ENCODE measurements around the gene ZNF235.

ZNF235 gene

GRCh38 chr19:44306283-44306682 lies 1.5 kb upstream of the ZNF235 start:
- H3K36me3 ChIP-seq (ENCODE audit: control insufficient read depth, insufficient read depth, low read length) = peaks cover 10% of the 10 kb centered on the region
- H3K9me3 ChIP-seq (ENCODE audit: control insufficient read depth, low read length) = no peaks in the 10 kb centered on the region
- peaks cover 5% of the 10 kb centered on the region for H3K4me1 ChIP-seq (ENCODE audit: control insufficient read depth, insufficient read depth, low read length, poor library complexity, severe bottlenecking)

GRCh38 chr19:44305457-44305856 lies 632 bp upstream of the ZNF235 start:
- Histone ChIP-seq H3K4me3 (ENCODE audit: insufficient read depth, low read depth, low read length, poor library complexity, severe bottlenecking) (no peak overlapping the region), H3K9me3 (ENCODE audit: control insufficient read depth, low read length) (no peaks in the 10 kb centered on the region), H3K4me1 (ENCODE audit: control insufficient read depth, insufficient read depth, low read length, poor library complexity, severe bottlenecking) (peaks cover 5% of the 10 kb centered on the region), H3K27ac (ENCODE audit: insufficient read depth, low read length, poor library complexity, severe bottlenecking) (no peak overlapping the region), H3K27me3 (replicated peaks; ENCODE audit: control insufficient read depth, insufficient read depth, low read length, poor library complexity, severe bottlenecking) (no peaks in the 10 kb centered on the region), H3K36me3 (ENCODE audit: control insufficient read depth, insufficient read depth, low read length) (peaks cover 16% of the 10 kb centered on the region)
- DNase-seq = no peak

More at GRCh38 chr19:44306283-44306682, 1.5 kb upstream of the ZNF235 start:
- DNase-seq = no peak
- H3K4me3 ChIP-seq (ENCODE audit: insufficient read depth, low read depth, low read length, poor library complexity, severe bottlenecking) = no peak overlapping the region
- no peaks in the 10 kb centered on the region for H3K27me3 ChIP-seq (replicated peaks; ENCODE audit: control insufficient read depth, insufficient read depth, low read length, poor library complexity, severe bottlenecking)
- no peak overlapping the region for H3K27ac ChIP-seq (ENCODE audit: insufficient read depth, low read length, poor library complexity, severe bottlenecking)

- Histone ChIP-seq H3K4me1 (ENCODE audit: control insufficient read depth, insufficient read depth, low read length, poor library complexity, severe bottlenecking) (peaks cover 5% of the 10 kb centered on the region), H3K27me3 (replicated peaks; ENCODE audit: control insufficient read depth, insufficient read depth, low read length, poor library complexity, severe bottlenecking) (no peaks in the 10 kb centered on the region), H3K27ac (ENCODE audit: insufficient read depth, low read length, poor library complexity, severe bottlenecking) (no peak overlapping the region), H3K36me3 (ENCODE audit: control insufficient read depth, insufficient read depth, low read length) (peaks cover 28% of the 10 kb centered on the region), H3K9me3 (ENCODE audit: control insufficient read depth, low read length) (no peaks in the 10 kb centered on the region), H3K4me3 (ENCODE audit: insufficient read depth, low read depth, low read length, poor library complexity, severe bottlenecking) (peak overlapping the region; percentile 84)
- DNase-seq = no peak
Measured at GRCh38 chr19:44303976-44304568, 753 bp downstream of the ZNF235 start.

GRCh38 chr19:44303320-44303719 lies 1.5 kb downstream of the ZNF235 start:
- DNase-seq = no peak
- peaks cover 5% of the 10 kb centered on the region for H3K4me1 ChIP-seq (ENCODE audit: control insufficient read depth, insufficient read depth, low read length, poor library complexity, severe bottlenecking)
- no peaks in the 10 kb centered on the region for H3K9me3 ChIP-seq (ENCODE audit: control insufficient read depth, low read length)
- H3K27me3 ChIP-seq (replicated peaks; ENCODE audit: control insufficient read depth, insufficient read depth, low read length, poor library complexity, severe bottlenecking) = no peaks in the 10 kb centered on the region
- H3K27ac ChIP-seq (ENCODE audit: insufficient read depth, low read length, poor library complexity, severe bottlenecking) = no peak overlapping the region
- no peak overlapping the region for H3K4me3 ChIP-seq (ENCODE audit: insufficient read depth, low read depth, low read length, poor library complexity, severe bottlenecking)
- H3K36me3 ChIP-seq (ENCODE audit: control insufficient read depth, insufficient read depth, low read length) = peaks cover 35% of the 10 kb centered on the region

GRCh38 chr19:44284968-44285367 lies 19.9 kb downstream of the ZNF235 start:
- H3K4me3 ChIP-seq (ENCODE audit: insufficient read depth, low read depth, low read length, poor library complexity, severe bottlenecking) = no peak overlapping the region
- H3K9me3 ChIP-seq (ENCODE audit: control insufficient read depth, low read length) = peaks cover 60% of the 10 kb centered on the region
- no peak overlapping the region for H3K27ac ChIP-seq (ENCODE audit: insufficient read depth, low read length, poor library complexity, severe bottlenecking)
- no peaks in the 10 kb centered on the region for H3K4me1 ChIP-seq (ENCODE audit: control insufficient read depth, insufficient read depth, low read length, poor library complexity, severe bottlenecking)
- H3K27me3 ChIP-seq (replicated peaks; ENCODE audit: control insufficient read depth, insufficient read depth, low read length, poor library complexity, severe bottlenecking) = no peaks in the 10 kb centered on the region
- H3K36me3 ChIP-seq (ENCODE audit: control insufficient read depth, insufficient read depth, low read length) = peaks cover 33% of the 10 kb centered on the region
- no peak for DNase-seq

GRCh38 chr19:44282846-44283245 lies 22.0 kb downstream of the ZNF235 start:
- Histone ChIP-seq H3K36me3 (ENCODE audit: control insufficient read depth, insufficient read depth, low read length) (peaks cover 12% of the 10 kb centered on the region), H3K27ac (ENCODE audit: insufficient read depth, low read length, poor library complexity, severe bottlenecking) (no peak overlapping the region), H3K4me1 (ENCODE audit: control insufficient read depth, insufficient read depth, low read length, poor library complexity, severe bottlenecking) (no peaks in the 10 kb centered on the region), H3K9me3 (ENCODE audit: control insufficient read depth, low read length) (peaks cover 42% of the 10 kb centered on the region), H3K27me3 (replicated peaks; ENCODE audit: control insufficient read depth, insufficient read depth, low read length, poor library complexity, severe bottlenecking) (no peaks in the 10 kb centered on the region), H3K4me3 (ENCODE audit: insufficient read depth, low read depth, low read length, poor library complexity, severe bottlenecking) (no peak overlapping the region)
- DNase-seq = no peak

GRCh38 chr19:44280916-44281315 lies 23.9 kb downstream of the ZNF235 start:
- Histone ChIP-seq H3K27me3 (replicated peaks; ENCODE audit: control insufficient read depth, insufficient read depth, low read length, poor library complexity, severe bottlenecking) (no peaks in the 10 kb centered on the region), H3K36me3 (ENCODE audit: control insufficient read depth, insufficient read depth, low read length) (no peaks in the 10 kb centered on the region), H3K4me3 (ENCODE audit: insufficient read depth, low read depth, low read length, poor library complexity, severe bottlenecking) (no peak overlapping the region), H3K27ac (ENCODE audit: insufficient read depth, low read length, poor library complexity, severe bottlenecking) (no peak overlapping the region), H3K4me1 (ENCODE audit: control insufficient read depth, insufficient read depth, low read length, poor library complexity, severe bottlenecking) (no peaks in the 10 kb centered on the region), H3K9me3 (ENCODE audit: control insufficient read depth, low read length) (peaks cover 31% of the 10 kb centered on the region)
- no peak for DNase-seq

- peaks cover 38% of the 10 kb centered on the region for H3K9me3 ChIP-seq (ENCODE audit: control insufficient read depth, low read length)
- H3K36me3 ChIP-seq (ENCODE audit: control insufficient read depth, insufficient read depth, low read length) = no peaks in the 10 kb centered on the region
- H3K27ac ChIP-seq (ENCODE audit: insufficient read depth, low read length, poor library complexity, severe bottlenecking) = no peak overlapping the region
- H3K27me3 ChIP-seq (replicated peaks; ENCODE audit: control insufficient read depth, insufficient read depth, low read length, poor library complexity, severe bottlenecking) = no peaks in the 10 kb centered on the region
- DNase-seq = no peak
- no peak overlapping the region for H3K4me3 ChIP-seq (ENCODE audit: insufficient read depth, low read depth, low read length, poor library complexity, severe bottlenecking)
- H3K4me1 ChIP-seq (ENCODE audit: control insufficient read depth, insufficient read depth, low read length, poor library complexity, severe bottlenecking) = no peaks in the 10 kb centered on the region
Measured at GRCh38 chr19:44278181-44278690, 26.6 kb downstream of the ZNF235 start.

GRCh38 chr19:44277331-44277730 lies 27.5 kb downstream of the ZNF235 start:
- no peak for DNase-seq
- Histone ChIP-seq H3K36me3 (ENCODE audit: control insufficient read depth, insufficient read depth, low read length) (no peaks in the 10 kb centered on the region), H3K4me3 (ENCODE audit: insufficient read depth, low read depth, low read length, poor library complexity, severe bottlenecking) (no peak overlapping the region), H3K27me3 (replicated peaks; ENCODE audit: control insufficient read depth, insufficient read depth, low read length, poor library complexity, severe bottlenecking) (no peaks in the 10 kb centered on the region), H3K4me1 (ENCODE audit: control insufficient read depth, insufficient read depth, low read length, poor library complexity, severe bottlenecking) (no peaks in the 10 kb centered on the region), H3K27ac (ENCODE audit: insufficient read depth, low read length, poor library complexity, severe bottlenecking) (no peak overlapping the region), H3K9me3 (ENCODE audit: control insufficient read depth, low read length) (peaks cover 34% of the 10 kb centered on the region)

- no peak overlapping the region for H3K4me3 ChIP-seq (ENCODE audit: insufficient read depth, low read depth, low read length, poor library complexity, severe bottlenecking)
Measured at GRCh38 chr19:44260695-44261446, 44.0 kb downstream of the ZNF235 start.

More at GRCh38 chr19:44260695-44261446, 44.0 kb downstream of the ZNF235 start:
- no peak overlapping the region for H3K27ac ChIP-seq (ENCODE audit: insufficient read depth, low read length, poor library complexity, severe bottlenecking)
- DNase-seq = no peak
- no peaks in the 10 kb centered on the region for H3K27me3 ChIP-seq (replicated peaks; ENCODE audit: control insufficient read depth, insufficient read depth, low read length, poor library complexity, severe bottlenecking)
- no peaks in the 10 kb centered on the region for H3K4me1 ChIP-seq (ENCODE audit: control insufficient read depth, insufficient read depth, low read length, poor library complexity, severe bottlenecking)
- no peaks in the 10 kb centered on the region for H3K36me3 ChIP-seq (ENCODE audit: control insufficient read depth, insufficient read depth, low read length)
- peaks cover 13% of the 10 kb centered on the region for H3K9me3 ChIP-seq (ENCODE audit: control insufficient read depth, low read length)
